HCT116 (cell line): ENCODE data around the gene DEPDC5. TPM values are rescaled to one million over a fixed set of nuclear protein-coding genes. Genes with fewer than 3 reads are reported as not detected.

Experiments used
- ATAC-seq: fragments of 200-7000 bp; cut with Tn5 transposase; 2 replicates; pipeline ENCODE4 v1.9.1; 2020; ENCODE audit warnings: mild to moderate bottlenecking, moderate library complexity
- BruUV-seq: library from RNA; stranded (reverse); fragments of 400-500 nt; replicated peaks from 2 replicates; lab custom pipeline; 2021; lab: Mats Ljungman, UMichigan
- CTCF ChIA-PET: fragments of 300-600 bp; sonication (Branson Sonifier 250); formaldehyde crosslinking; loops from one replicate; lab custom pipeline; 2021; ENCODE audit warnings: antibody characterized with exemption; lab: Charles Lee
- POLR2A ChIA-PET: fragments of 300-600, 350-600 bp; sonication (Branson Sonifier 250); formaldehyde crosslinking; loops from one replicate; lab custom pipeline; 2021; ENCODE audit warnings: antibody characterized with exemption; lab: Charles Lee
- RAD21 ChIA-PET, 2 experiments: fragments of 300-600 bp; sonication (Branson Sonifier 250); formaldehyde crosslinking; loops; one replicate each; lab custom pipeline; 2023; ENCODE audit warnings: low total read pairs in 2 of 2; ENCODE audit not compliant: uncharacterized antibody in 2 of 2, unreplicated experiment in 2 of 2, low non-redundant PET in 1 of 2; lab: Charles Lee
- DNase-seq: peaks from one replicate; pipeline ENCODE4 v3.0.0-alpha.2; 2010; ENCODE audit warnings: low read depth, low spot score
- H2AFZ ChIP-seq: fragments of 200-600 bp; shearing (Covaris generic), sonication (generic); 2 replicates; pipeline ENCODE4 v1.6.1; 2017; ENCODE audit warnings: low read depth, mixed run types, mixed read lengths, antibody characterized with exemption, low read length; ENCODE audit not compliant: poor library complexity, severe bottlenecking
- H3K27ac ChIP-seq: 2 replicates; pipeline ENCODE4 v1.5.1; 2012; ENCODE audit warnings: low read depth, low read length
- H3K27me3 ChIP-seq: fragments of 200-600 bp; sonication (generic); 2 replicates; pipeline ENCODE4 v1.6.1; 2016; ENCODE audit warnings: mixed run types, low read length, mixed read lengths; ENCODE audit not compliant: insufficient read depth
- H3K36me3 ChIP-seq, 2 experiments: fragments of 200-500 bp in 1 of 2; fragments of 200-600 bp in 1 of 2; sonication (Bioruptor generic) in 1 of 2; sonication (generic) in 1 of 2; 2 replicates each; pipeline versions ENCODE4 v1.5.1 to v1.6.1; 2014 to 2016; ENCODE audit warnings: low read length in 2 of 2, inconsistent platforms in 1 of 2, mixed read lengths in 1 of 2, mixed run types in 1 of 2; ENCODE audit not compliant: insufficient read depth in 2 of 2, control insufficient read depth in 1 of 2
- H3K4me1 ChIP-seq, 2 experiments: fragments of 200-600 bp in 1 of 2; sonication (generic) in 1 of 2; 2 replicates each; pipeline versions ENCODE4 v1.5.1 to v1.6.1; 2012 to 2017; ENCODE audit warnings: low read length in 2 of 2, inconsistent platforms in 1 of 2, mild to moderate bottlenecking in 1 of 2, mixed read lengths in 1 of 2, mixed run types in 1 of 2, moderate library complexity in 1 of 2; ENCODE audit not compliant: insufficient read depth in 2 of 2, control insufficient read depth in 1 of 2
- H3K4me2 ChIP-seq: fragments of 200-600 bp; sonication (generic); 2 replicates; pipeline ENCODE4 v1.6.1; 2017; ENCODE audit warnings: mixed run types, low read length, mixed read lengths
- H3K4me3 ChIP-seq, 2 experiments: fragments of 200-600 bp in 1 of 2; sonication (generic) in 1 of 2; replicated peaks in 1 of 2; 2 replicates each; pipeline ENCODE4 v1.5.1; 2011 to 2016; ENCODE audit warnings: low read length in 2 of 2, control low read depth in 1 of 2, low read depth in 1 of 2, mild to moderate bottlenecking in 1 of 2, mixed read lengths in 1 of 2, mixed run types in 1 of 2
- H3K79me2 ChIP-seq: fragments of 200-600 bp; sonication (generic); 2 replicates; pipeline ENCODE4 v1.6.1; 2017; ENCODE audit warnings: mild to moderate bottlenecking, mixed run types, low read length, moderate library complexity, mixed read lengths; ENCODE audit not compliant: insufficient read depth
- H3K9ac ChIP-seq: fragments of 200-600 bp; sonication (generic); 2 replicates; pipeline ENCODE4 v1.6.1; 2016; ENCODE audit warnings: low read length, mixed read lengths
- H3K9me2 ChIP-seq: fragments of 200-600 bp; sonication (generic), shearing (Covaris generic); 2 replicates; pipeline ENCODE4 v1.6.1; 2017; ENCODE audit warnings: mixed run types, mild to moderate bottlenecking, moderate library complexity; ENCODE audit not compliant: insufficient read depth
- H3K9me3 ChIP-seq, 2 experiments: fragments of 200-500 bp in 1 of 2; fragments of 200-600 bp in 1 of 2; sonication (Bioruptor generic) in 1 of 2; sonication (generic) in 1 of 2; 2 replicates each; pipeline ENCODE4 v1.6.1; 2014 to 2017; ENCODE audit warnings: low read length in 2 of 2, mixed read lengths in 2 of 2, inconsistent platforms in 1 of 2, low read depth in 1 of 2, mild to moderate bottlenecking in 1 of 2, mixed run types in 1 of 2, moderate library complexity in 1 of 2; ENCODE audit not compliant: control insufficient read depth in 1 of 2, insufficient read depth in 1 of 2
- H4K20me1 ChIP-seq: fragments of 200-600 bp; sonication (generic), shearing (Covaris generic); 2 replicates; pipeline ENCODE4 v1.6.1; 2017; ENCODE audit warnings: mixed run types, mild to moderate bottlenecking, moderate library complexity; ENCODE audit not compliant: insufficient read depth
- EZH2 ChIP-seq: fragments of 200-600 bp; sonication (generic); IDR thresholded peaks from 2 replicates; pipeline ENCODE4 v1.6.1; 2017; ENCODE audit warnings: antibody characterized with exemption, mixed run types
- EZH2phosphoT487 ChIP-seq: fragments of 200-600 bp; IDR thresholded peaks from 2 replicates; pipeline ENCODE4 v1.6.1; 2018; ENCODE audit warnings: antibody characterized with exemption, borderline replicate concordance
- FOSL1 ChIP-seq: IDR thresholded peaks from 2 replicates; pipeline ENCODE4 v1.6.1; 2012; ENCODE audit warnings: low read depth
- POLR2A ChIP-seq: IDR thresholded peaks from 2 replicates; pipeline ENCODE4 v1.7.0; 2011; ENCODE audit warnings: borderline replicate concordance; ENCODE audit not compliant: insufficient read depth, insufficient read length; ENCODE audit errors: extremely low read depth
- POLR2AphosphoS5 ChIP-seq: IDR thresholded peaks from 2 replicates; pipeline ENCODE4 v1.6.1; 2011; ENCODE audit warnings: mild to moderate bottlenecking, low read depth, low read length, moderate library complexity
- ZFX ChIP-seq: fragments of 450-650 bp; IDR thresholded peaks from 2 replicates; pipeline ENCODE4 v1.6.1; 2017
- intact Hi-C: fragments of 100-400 bp; cut with micrococcal nuclease; formaldehyde crosslinking; loops from 2 replicates; pipeline ENCODE4 v1.10.0; 2022
- total RNA-seq: library from RNA; stranded (reverse); gene quantifications from one replicate; pipeline ENCODE4 v1.2.1, GENCODE V29; 2021; ENCODE audit not compliant: unreplicated experiment
- TF ChIP-seq, protein P1 (sequence below), 3 experiments: fragments of 200-600 bp in 1 of 3; sonication (generic) in 1 of 3; IDR thresholded peaks in 2 of 3; conservative IDR thresholded peaks in 1 of 3; 2 replicates each; pipeline ENCODE4 v1.5.1; 2012 to 2017; ENCODE audit warnings: low read depth in 2 of 3, low read length in 2 of 3, antibody characterized with exemption in 1 of 3, borderline replicate concordance in 1 of 3, control low read depth in 1 of 3, mild to moderate bottlenecking in 1 of 3, mixed read lengths in 1 of 3, mixed run types in 1 of 3, moderate library complexity in 1 of 3; ENCODE audit not compliant: insufficient read depth in 1 of 3
- TF ChIP-seq, protein P2 (sequence below): IDR thresholded peaks from 2 replicates; pipeline ENCODE4 v1.6.1; 2012; ENCODE audit warnings: low read depth
- TF ChIP-seq, protein P3 (sequence below): IDR thresholded peaks from 2 replicates; pipeline ENCODE4 v1.6.1; 2012

Gene DEPDC5
- total RNA-seq, 1 experiment from 2014 or later = 35.0 TPM

DNA sequence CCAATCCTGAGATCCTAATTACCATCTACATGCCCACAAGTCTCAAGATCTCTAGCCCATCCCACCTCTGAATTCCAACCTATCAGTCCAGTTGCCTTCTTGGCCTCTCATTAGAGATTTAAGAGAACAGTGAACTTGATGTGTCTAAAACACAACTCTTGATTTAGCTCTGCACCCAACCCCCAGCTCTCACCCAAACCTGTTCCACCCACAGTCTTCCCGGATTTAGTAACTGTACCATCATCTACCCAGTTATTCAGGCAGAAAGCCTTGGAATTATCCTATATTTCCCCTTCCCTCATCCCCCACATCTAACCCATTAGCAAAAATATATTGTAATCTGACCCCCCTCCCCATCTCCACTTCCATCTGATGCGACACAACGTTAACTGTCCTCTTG is 166.5 kb downstream of the DEPDC5 start:
- H2AFZ ChIP-seq = no peak overlapping the region
- TF ChIP-seq EZH2 (no peak), ZFX (no peak), FOSL1 (no peak), POLR2A (no peak), POLR2AphosphoS5 (no peak), EZH2phosphoT487 (no peak)
- TF ChIP-seq, protein P1, sequence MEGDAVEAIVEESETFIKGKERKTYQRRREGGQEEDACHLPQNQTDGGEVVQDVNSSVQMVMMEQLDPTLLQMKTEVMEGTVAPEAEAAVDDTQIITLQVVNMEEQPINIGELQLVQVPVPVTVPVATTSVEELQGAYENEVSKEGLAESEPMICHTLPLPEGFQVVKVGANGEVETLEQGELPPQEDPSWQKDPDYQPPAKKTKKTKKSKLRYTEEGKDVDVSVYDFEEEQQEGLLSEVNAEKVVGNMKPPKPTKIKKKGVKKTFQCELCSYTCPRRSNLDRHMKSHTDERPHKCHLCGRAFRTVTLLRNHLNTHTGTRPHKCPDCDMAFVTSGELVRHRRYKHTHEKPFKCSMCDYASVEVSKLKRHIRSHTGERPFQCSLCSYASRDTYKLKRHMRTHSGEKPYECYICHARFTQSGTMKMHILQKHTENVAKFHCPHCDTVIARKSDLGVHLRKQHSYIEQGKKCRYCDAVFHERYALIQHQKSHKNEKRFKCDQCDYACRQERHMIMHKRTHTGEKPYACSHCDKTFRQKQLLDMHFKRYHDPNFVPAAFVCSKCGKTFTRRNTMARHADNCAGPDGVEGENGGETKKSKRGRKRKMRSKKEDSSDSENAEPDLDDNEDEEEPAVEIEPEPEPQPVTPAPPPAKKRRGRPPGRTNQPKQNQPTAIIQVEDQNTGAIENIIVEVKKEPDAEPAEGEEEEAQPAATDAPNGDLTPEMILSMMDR (IDR thresholded peaks at IDR 0.05 in 2 of 3, conservative IDR thresholded peaks at IDR 0.05 in 1 of 3; ENCODE audit: borderline replicate concordance in 1 of 3, insufficient read depth in 1 of 3, low read depth in 2 of 3, low read length in 2 of 3) = no peak
- TF ChIP-seq, protein P2, sequence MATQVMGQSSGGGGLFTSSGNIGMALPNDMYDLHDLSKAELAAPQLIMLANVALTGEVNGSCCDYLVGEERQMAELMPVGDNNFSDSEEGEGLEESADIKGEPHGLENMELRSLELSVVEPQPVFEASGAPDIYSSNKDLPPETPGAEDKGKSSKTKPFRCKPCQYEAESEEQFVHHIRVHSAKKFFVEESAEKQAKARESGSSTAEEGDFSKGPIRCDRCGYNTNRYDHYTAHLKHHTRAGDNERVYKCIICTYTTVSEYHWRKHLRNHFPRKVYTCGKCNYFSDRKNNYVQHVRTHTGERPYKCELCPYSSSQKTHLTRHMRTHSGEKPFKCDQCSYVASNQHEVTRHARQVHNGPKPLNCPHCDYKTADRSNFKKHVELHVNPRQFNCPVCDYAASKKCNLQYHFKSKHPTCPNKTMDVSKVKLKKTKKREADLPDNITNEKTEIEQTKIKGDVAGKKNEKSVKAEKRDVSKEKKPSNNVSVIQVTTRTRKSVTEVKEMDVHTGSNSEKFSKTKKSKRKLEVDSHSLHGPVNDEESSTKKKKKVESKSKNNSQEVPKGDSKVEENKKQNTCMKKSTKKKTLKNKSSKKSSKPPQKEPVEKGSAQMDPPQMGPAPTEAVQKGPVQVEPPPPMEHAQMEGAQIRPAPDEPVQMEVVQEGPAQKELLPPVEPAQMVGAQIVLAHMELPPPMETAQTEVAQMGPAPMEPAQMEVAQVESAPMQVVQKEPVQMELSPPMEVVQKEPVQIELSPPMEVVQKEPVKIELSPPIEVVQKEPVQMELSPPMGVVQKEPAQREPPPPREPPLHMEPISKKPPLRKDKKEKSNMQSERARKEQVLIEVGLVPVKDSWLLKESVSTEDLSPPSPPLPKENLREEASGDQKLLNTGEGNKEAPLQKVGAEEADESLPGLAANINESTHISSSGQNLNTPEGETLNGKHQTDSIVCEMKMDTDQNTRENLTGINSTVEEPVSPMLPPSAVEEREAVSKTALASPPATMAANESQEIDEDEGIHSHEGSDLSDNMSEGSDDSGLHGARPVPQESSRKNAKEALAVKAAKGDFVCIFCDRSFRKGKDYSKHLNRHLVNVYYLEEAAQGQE = no peak
- TF ChIP-seq, protein P3, sequence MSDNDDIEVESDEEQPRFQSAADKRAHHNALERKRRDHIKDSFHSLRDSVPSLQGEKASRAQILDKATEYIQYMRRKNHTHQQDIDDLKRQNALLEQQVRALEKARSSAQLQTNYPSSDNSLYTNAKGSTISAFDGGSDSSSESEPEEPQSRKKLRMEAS = no peak
- H3K36me3 ChIP-seq = no peaks in the 10 kb centered on the region
- ChIA-PET POLR2A (no interaction called here), RAD21 (no interaction called here), CTCF (no interaction called here)
- no TSS peak for BruUV-seq
- H3K9me3 ChIP-seq = no peaks in the 10 kb centered on the region
- H3K4me3 ChIP-seq = no peak overlapping the region
- intact Hi-C loops = no loop called here
- H3K79me2 ChIP-seq = no peaks in the 10 kb centered on the region
- H3K9me2 ChIP-seq = no peaks in the 10 kb centered on the region
- no peak overlapping the region for H3K9ac ChIP-seq
- no peaks in the 10 kb centered on the region for H4K20me1 ChIP-seq
- DNase-seq (no peak), ATAC-seq (no peak)
- no peak overlapping the region for H3K27ac ChIP-seq
- H3K4me1 ChIP-seq = peaks cover 0 to 3% of the 10 kb centered on the region in 2 experiments; a peak in 1 of 4 replicates
- H3K4me2 ChIP-seq = no peak overlapping the region
- H3K27me3 ChIP-seq = no peaks in the 10 kb centered on the region
